D721Med (cell line): ENCODE data around the gene SLC44A5.
A peak's percentile ranks its signal among the peaks of the same experiment; 100 is the strongest.

Experiments
- DNase-seq: peaks from one replicate; pipeline ENCODE4 v3.0.0; 2011; ENCODE audit warnings: low spot score; ENCODE audit not compliant: insufficient read length
- FAIRE-seq: peaks from 2 replicates; lab custom pipeline; 2011; peaks lifted over from hg19 to GRCh38; lab: Jason Lieb, UNC
- TF ChIP-seq, protein P1 (sequence below): IDR thresholded peaks from 2 replicates; pipeline ENCODE4 v1.5.1; 2012; ENCODE audit warnings: mild to moderate bottlenecking, control low read depth; ENCODE audit not compliant: insufficient read depth; ENCODE audit errors: missing control alignments

The SLC44A5 gene

DNA sequence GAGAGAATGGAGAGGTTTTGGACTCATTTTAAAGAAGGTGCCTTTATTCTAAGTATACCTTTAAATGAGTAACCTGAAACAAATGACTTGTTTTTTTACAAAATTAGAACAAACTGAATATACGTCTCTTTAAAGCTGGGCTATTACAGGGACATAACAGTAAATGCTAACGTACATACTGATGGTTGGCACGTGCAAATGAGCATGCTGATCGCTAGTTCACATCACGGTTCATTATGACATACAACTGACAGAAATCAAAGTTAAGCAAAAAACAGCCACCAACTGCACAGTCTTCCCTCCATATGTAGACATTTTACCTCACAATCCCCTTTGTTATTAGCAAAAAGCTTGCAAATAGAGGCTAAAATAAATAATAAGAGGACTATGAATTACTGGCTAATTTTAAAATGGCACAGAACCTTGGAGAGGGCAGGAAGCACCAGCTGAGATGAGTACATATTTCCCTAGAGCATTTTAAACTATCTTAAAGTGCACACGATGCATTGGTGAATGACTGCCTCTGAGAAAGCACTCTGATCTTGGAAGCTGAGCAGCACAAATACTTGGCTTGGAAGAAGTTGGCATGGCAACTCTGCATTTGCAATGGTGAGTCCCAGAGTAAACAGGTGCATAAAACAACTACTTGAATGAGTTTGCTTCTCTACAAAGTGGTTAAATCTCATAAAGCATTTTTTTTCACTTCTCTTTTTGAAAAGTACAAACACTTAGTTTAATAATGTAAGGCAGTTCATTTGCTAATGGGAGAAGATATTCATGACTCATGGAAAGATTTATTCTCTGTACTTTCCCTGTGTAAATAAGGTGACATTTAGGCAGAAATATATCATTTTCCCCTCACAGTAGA, 272.1 kb downstream of the SLC44A5 start:
- FAIRE-seq (no peak), DNase-seq (no peak)
- TF ChIP-seq, protein P1, sequence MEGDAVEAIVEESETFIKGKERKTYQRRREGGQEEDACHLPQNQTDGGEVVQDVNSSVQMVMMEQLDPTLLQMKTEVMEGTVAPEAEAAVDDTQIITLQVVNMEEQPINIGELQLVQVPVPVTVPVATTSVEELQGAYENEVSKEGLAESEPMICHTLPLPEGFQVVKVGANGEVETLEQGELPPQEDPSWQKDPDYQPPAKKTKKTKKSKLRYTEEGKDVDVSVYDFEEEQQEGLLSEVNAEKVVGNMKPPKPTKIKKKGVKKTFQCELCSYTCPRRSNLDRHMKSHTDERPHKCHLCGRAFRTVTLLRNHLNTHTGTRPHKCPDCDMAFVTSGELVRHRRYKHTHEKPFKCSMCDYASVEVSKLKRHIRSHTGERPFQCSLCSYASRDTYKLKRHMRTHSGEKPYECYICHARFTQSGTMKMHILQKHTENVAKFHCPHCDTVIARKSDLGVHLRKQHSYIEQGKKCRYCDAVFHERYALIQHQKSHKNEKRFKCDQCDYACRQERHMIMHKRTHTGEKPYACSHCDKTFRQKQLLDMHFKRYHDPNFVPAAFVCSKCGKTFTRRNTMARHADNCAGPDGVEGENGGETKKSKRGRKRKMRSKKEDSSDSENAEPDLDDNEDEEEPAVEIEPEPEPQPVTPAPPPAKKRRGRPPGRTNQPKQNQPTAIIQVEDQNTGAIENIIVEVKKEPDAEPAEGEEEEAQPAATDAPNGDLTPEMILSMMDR: no peak

- TF ChIP-seq, protein P1: no peak
- DNase-seq: no peak
- FAIRE-seq: no peak
These were observed 276.0 kb downstream of the SLC44A5 start for GRCh38 chr1:75334876-75335389.

GRCh38 chr1:75330624-75331023, 280.3 kb downstream of the SLC44A5 start:
- TF ChIP-seq, protein P1: no peak
- FAIRE-seq: no peak
- no peak for DNase-seq

- peak; percentile 86 for FAIRE-seq
- DNase-seq: peak; percentile 26
- TF ChIP-seq, protein P1: no peak
These were observed 282.2 kb downstream of the SLC44A5 start for GRCh38 chr1:75328691-75329090.

DNA sequence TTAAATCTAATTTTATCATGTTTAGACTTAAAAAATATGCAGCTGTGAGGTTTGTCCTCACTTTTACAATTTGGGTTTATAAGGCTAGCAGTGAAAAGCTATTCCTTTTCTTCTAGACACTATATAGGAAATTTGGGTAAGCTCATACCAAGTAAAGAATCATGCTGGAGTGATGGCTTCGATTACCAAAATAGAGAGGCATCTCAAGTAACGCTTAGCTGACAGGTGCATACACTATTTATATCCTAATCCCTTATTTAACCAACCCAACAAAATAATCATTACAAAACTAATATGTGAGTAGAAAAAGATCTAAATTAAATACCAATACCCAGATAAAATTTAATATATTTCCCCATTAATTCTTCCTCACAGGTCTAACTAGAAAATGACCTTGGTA, 283.5 kb downstream of the SLC44A5 start:
- FAIRE-seq (peak; percentile 29), DNase-seq (no peak)
- TF ChIP-seq, protein P1: no peak

- TF ChIP-seq, protein P1: no peak
- DNase-seq (no peak), FAIRE-seq (no peak)
These were observed 292.9 kb downstream of the SLC44A5 start for GRCh38 chr1:75317976-75318375.

DNA sequence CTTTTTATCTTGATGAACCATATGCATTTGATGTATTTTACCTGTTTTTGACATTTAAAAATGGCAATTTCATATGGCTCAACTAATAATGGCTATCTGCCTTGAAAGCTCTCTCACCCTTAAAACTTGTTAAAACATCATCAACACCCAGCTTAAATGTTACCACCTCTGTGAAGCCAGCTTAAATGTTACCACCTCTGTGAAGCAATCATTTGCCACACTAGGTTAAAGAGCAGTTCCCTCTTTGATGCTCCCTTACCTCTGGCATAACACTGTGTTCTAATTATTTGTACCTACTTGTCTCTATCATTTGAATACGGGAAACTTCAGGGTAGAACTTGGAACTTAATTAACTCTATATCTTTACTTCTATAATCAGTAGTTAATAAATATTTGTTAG, 294.7 kb downstream of the SLC44A5 start:
- TF ChIP-seq, protein P1: no peak
- FAIRE-seq (no peak), DNase-seq (no peak)
